Ovary (tissue), 9 donors: Measurements from ENCODE around the gene MXD3. TPM values are rescaled to one million over a fixed set of nuclear protein-coding genes. Genes with fewer than 3 reads are reported as not detected.

ENCODE experiments used
- DNase-seq, 5 donors: peaks; one replicate each; pipeline ENCODE4 v3.0.0-alpha.2; 2019 to 2020
- H3K27ac ChIP-seq, 2 donors: fragments of 200-600 bp; one replicate each; pipeline versions ENCODE4 v1.5.1 to v1.8.0; 2019 to 2022
- H3K27me3 ChIP-seq: fragments of 200-600 bp; one replicate; pipeline ENCODE4 v1.8.0; 2022
- H3K36me3 ChIP-seq: fragments of 200-600 bp; sonication (generic); one replicate; pipeline ENCODE4 v1.5.1; 2019
- H3K4me1 ChIP-seq: one replicate; pipeline ENCODE4 v1.8.1; 2013; ENCODE audit warnings: mild to moderate bottlenecking, moderate library complexity; ENCODE audit not compliant: insufficient read depth
- H3K4me3 ChIP-seq: fragments of 200-600 bp; sonication (generic); one replicate; pipeline ENCODE4 v1.5.1; 2017
- H3K9me3 ChIP-seq, 2 donors: fragments of 200-600 bp in 1 of 2; sonication (generic) in 1 of 2; one replicate each; pipeline versions ENCODE4 v1.5.1 to v1.8.1; 2013 to 2019; ENCODE audit warnings: mild to moderate bottlenecking in 1 of 2, moderate library complexity in 1 of 2
- CTCF ChIP-seq, 3 donors: fragments of 450-650 bp in 2 of 3; fragments of 200-600 bp in 1 of 3; IDR thresholded peaks; one replicate each; pipeline versions ENCODE4 v1.5.1 to v1.8.0; 2016 to 2022; ENCODE audit warnings: antibody characterized with exemption in 3 of 3, mild to moderate bottlenecking in 1 of 3
- EP300 ChIP-seq: sonication (generic); formaldehyde crosslinking; IDR thresholded peaks from one replicate; pipeline ENCODE4 v1.6.1; 2017; ENCODE audit warnings: antibody characterized with exemption
- POLR2A ChIP-seq: fragments of 450-650 bp; IDR thresholded peaks from one replicate; pipeline ENCODE4 v1.6.1; 2017; ENCODE audit warnings: antibody characterized with exemption, mild to moderate bottlenecking, moderate library complexity
- WGBS, 3 donors: extraction: QIAGEN DNeasy Blood & Tissue Kit in 1 of 3; methylation state at CpG; one replicate each; pipeline versions ENCODE4 v1.1.5 to v1.1.7; 2013 to 2017; 5-methylcytosine and 5-hydroxymethylcytosine counted together
- intact Hi-C, 4 donors: fragments of 100-400 bp; cut with DNase I; formaldehyde crosslinking; loops; one replicate each; pipeline versions ENCODE4 v1.11.0 to v1.15.1; 2022 to 2023
- polyA plus RNA-seq, 2 donors: library from polyadenylated mRNA; stranded (reverse); fragments of 200-250 nt in 1 of 2; fragments of 350-450 nt in 1 of 2; fragmentation: Illumina TruSeq in 1 of 2; extraction: RNeasy Lipid Tissue Mini Kit (QIAGEN cat#74804) in 1 of 2; gene quantifications; one replicate each; pipeline ENCODE4 v1.2.3, GENCODE V29; 2013 to 2014
- total RNA-seq, 7 donors: library from RNA; depleted of rRNA in 2 of 7; stranded (reverse); fragments of >200 nt in 2 of 7; fragmentation: NEBNext Ultra II Directional in 3 of 7; extraction: Animal tissue kit (Norgen Biotek cat#: 25700) in 3 of 7; gene quantifications; one replicate each; pipeline versions ENCODE4 v1.1.0 to v1.2.4, GENCODE V29; 2016 to 2023
- donor health status: DM: no; HTN: no; CAD: no; lungs with moderate emphysema.
- donor health status: DM: no; HTN: no; CAD: no.
- donor health status: Bipolar disorder and iron deficiency.
- donor health status: DM: yes; HTN: yes; CAD: no.
- donor health status: DM: no; HTN: no; CAD: no.
- donor health status: DM: yes; HTN: yes; CAD: no.

MXD3 gene
- total and polyA plus RNA-seq, 9 donors = 0.30 to 9.8 (median 6.0) TPM

DNA sequence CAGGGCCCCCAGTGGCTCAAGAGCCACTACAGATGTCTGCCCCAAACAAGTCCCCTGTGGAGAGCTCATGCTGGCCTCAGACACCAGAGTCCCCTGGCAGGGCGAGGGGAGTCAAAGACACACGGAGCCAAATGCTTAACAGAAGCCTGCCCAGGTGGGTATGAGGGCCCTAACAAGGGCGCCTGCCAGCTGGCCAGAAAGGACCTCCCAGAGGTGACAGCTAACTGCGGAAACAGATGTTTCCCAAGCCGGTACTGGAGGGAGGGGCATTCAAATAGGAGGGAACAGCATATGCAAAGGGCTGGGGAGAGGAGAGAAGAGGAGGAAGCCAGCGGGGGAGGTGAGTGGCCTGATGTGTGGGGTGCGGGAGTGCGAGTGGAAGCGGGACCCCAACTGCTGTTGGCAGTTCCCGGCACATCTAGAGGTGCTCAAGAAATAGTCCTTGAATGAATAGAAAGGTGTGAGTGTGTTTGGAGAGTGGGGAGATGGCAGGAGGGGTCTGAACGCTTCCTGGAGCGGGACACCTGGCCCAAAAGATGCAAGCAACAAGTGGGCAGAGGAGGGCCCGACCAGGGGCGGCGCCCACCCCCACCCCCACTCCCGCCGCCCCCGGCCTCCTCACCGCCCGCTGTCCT is 824 bp downstream of the MXD3 start:
- Histone ChIP-seq H3K36me3 (no peaks in the 10 kb centered on the region), H3K9me3 (no peaks in the 10 kb centered on the region), H3K4me3 (no peak overlapping the region), H3K27ac (no peak overlapping the region), H3K27me3 (no peaks in the 10 kb centered on the region), H3K4me1 (peaks cover 3% of the 10 kb centered on the region)
- intact Hi-C loops = loop anchor here in 3 of 4 donors (10.0 kb wide), 2 partner anchors 144 to 194 kb away; partner anchors contain the start of gene DOK3 (in 1 of the 3)
- TF ChIP-seq EP300 (no peak), CTCF (IDR thresholded peaks at IDR 0.05) (no peak), POLR2A (no peak)
- DNase-seq = no peak
- 17 to 21% (median 18%) methylated on average over 16 to 20 of the region's 20 CpGs for WGBS, 3 donors

- TF ChIP-seq EP300 = no peak
- TF ChIP-seq POLR2A = no peak
- no peak for TF ChIP-seq CTCF (IDR thresholded peaks at IDR 0.05)
- H3K4me1 ChIP-seq = peaks cover 3% of the 10 kb centered on the region
- H3K27me3 ChIP-seq = no peaks in the 10 kb centered on the region
- H3K9me3 ChIP-seq = no peaks in the 10 kb centered on the region
- H3K27ac ChIP-seq = no peak overlapping the region
- no peak overlapping the region for H3K4me3 ChIP-seq
- intact Hi-C loops = loop anchor here in 3 of 4 donors (10.0 kb wide), 2 partner anchors 144 to 194 kb away; partner anchors contain the start of gene DOK3 (in 1 of the 3)
- DNase-seq = no peak
- no peaks in the 10 kb centered on the region for H3K36me3 ChIP-seq
- 87 to 90% (median 89%) methylated on average over 13 of the region's 13 CpGs for WGBS, 3 donors
Measured at GRCh38 chr5:177310332-177310731, 1.4 kb downstream of the MXD3 start.

DNA sequence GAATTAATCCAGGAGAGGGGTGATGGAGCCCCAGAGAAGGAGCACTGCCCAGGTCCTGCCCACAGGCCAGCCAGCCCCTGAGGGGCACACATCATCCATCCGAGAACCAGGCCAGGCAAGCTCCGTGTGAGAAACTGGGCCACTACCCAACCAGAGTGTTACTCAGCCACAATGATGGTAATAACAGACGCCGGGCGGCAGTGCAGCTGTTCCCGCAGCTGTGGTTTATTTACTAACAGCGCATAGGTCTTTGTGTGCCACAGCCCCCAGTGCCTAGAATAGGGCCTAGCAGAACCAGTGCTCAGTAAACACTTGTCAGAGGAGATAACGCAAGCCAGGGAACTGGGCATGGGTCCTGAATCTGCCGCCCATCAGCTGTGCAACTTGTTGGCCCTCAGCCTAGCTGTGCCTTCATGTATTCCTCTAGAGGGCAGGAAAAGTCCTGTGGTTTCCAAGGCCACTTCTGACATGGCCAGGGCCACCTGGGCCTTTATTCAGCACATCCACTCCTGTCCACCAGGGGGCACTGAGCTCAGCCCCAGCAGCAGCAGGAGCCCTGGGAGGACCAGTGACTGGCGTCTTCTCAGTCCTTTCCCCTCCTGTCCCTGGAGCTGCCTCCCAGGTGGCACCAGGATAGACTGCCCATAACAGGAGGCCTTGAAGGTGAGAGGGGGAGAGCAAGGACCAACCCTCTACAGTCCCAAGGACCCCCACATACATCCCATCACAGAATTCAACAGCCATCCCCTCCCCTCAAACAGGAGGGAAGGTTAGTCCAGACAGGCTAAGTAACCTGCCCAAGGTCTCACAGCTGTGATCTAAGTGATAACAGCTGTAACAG is 2.1 kb downstream of the MXD3 start:
- TF ChIP-seq CTCF (IDR thresholded peaks at IDR 0.05) (peak in 2 of 3 donors; percentile 24 to 39), EP300 (no peak)
- Histone ChIP-seq H3K4me3 (no peak overlapping the region), H3K36me3 (no peaks in the 10 kb centered on the region), H3K4me1 (peaks cover 3% of the 10 kb centered on the region), H3K27me3 (no peaks in the 10 kb centered on the region), H3K27ac (no peak overlapping the region), H3K9me3 (no peaks in the 10 kb centered on the region)
- WGBS, 3 donors = 57 to 70% (median 68%) methylated on average over 10 of the region's 10 CpGs
- intact Hi-C loops = loop anchor here (10.0 kb wide), 3 partner anchors 145 to 195 kb away; partner anchors contain the start of gene DOK3 (in 1 of the 4)
- peak in 2 of 5 donors; percentile 53 to 67 for DNase-seq

DNA sequence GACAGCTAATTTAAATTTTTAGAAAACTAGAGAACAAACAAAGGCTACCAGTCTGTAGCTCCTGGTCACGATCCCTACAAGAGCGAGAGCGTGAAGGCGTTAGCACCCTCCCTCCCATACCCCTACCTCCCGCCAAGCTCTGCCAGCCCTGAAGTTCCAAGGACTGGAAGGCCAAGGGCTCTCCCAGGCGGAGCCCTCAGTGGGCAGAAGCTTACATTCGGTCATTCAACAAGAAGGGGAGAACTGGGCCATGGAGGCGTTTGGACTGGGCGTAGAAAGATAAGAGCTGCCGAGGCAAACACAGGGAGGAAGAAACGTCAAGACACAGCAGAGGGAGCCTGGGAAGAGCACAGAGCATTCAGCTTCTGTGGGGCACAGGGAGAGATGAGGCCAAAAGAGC is 3.0 kb downstream of the MXD3 start:
- Histone ChIP-seq H3K9me3 (no peaks in the 10 kb centered on the region), H3K27ac (no peak overlapping the region), H3K4me3 (no peak overlapping the region), H3K36me3 (no peaks in the 10 kb centered on the region), H3K4me1 (peaks cover 10% of the 10 kb centered on the region), H3K27me3 (no peaks in the 10 kb centered on the region)
- DNase-seq = no peak
- TF ChIP-seq EP300 = no peak
- TF ChIP-seq POLR2A = no peak
- TF ChIP-seq CTCF (IDR thresholded peaks at IDR 0.05) = no peak
- intact Hi-C loops = loop anchor here in 3 of 4 donors (10.0 kb wide), 1 partner anchor 194 kb away; no protein-coding TSS in a partner anchor
- 79 to 90% (median 80%) methylated on average over 11 of the region's 11 CpGs for WGBS, 3 donors
